Stimulated activated CD4-positive, alpha-beta T cell treated with anti-CD3 and anti-CD28 coated beads, TNF-alpha, amount 100 ng/mL, for 48 hours (primary cell): ENCODE measurements around the gene MX1.
"Not testable (repeated sequence)": the region's sequence is repeated elsewhere in the genome, so short reads cannot be mapped to it uniquely, and the experiment has no call there.

Experiments
- DNase-seq, 3 donors: peaks; one replicate each; pipeline ENCODE4 v3.0.0-alpha.2; 2020; ENCODE audit warnings: low read depth in 3 of 3

Gene MX1

GRCh38 chr21:41407541-41408460 is 18.2 kb upstream of the MX1 start:
- DNase-seq: no peak

- no peak for DNase-seq
Measured at GRCh38 chr21:41410361-41410760, 15.7 kb upstream of the MX1 start.

GRCh38 chr21:41410767-41411448 is 15.1 kb upstream of the MX1 start:
- no peak for DNase-seq

GRCh38 chr21:41411449-41412089 is 14.5 kb upstream of the MX1 start:
- no peak for DNase-seq

DNA sequence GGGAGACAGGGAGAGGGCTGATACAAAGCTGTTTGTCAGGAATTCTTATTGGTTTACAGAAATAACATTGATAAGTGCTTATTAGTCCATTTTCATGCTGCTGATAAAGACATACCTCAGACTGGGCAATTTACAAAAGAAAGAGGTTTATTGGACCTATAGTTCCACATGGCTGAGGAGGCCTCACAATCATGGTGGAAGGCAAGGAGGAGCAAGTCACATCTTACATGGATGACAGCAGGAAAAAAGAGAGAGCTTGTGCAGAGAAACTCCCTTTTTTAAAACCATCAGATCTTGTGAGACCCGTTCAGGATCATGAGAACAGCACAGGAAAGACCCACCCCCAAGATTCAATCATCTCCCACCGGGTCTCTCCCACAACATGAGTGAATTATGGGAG is 8.5 kb upstream of the MX1 start:
- DNase-seq: not testable (repeated sequence)

DNA sequence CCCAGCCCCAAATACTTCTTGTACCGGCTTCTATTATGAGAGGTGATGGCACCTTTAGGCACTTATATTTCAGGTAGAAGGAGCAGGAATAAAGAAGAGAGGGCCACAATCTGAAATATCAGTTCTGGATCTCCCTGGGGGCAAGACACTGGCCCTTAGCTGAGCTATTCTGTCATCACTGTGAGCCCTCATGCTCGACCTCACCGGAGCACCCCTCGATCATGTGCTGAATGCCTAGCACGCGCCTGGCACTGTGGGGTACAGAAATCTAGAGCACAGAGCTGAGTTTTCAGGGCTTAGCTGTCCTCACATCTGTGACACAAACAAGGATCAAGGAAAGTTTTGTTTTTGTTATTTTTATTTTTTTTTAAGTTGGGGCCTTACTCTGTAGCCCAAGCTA is 7.6 kb upstream of the MX1 start:
- DNase-seq: no peak

DNA sequence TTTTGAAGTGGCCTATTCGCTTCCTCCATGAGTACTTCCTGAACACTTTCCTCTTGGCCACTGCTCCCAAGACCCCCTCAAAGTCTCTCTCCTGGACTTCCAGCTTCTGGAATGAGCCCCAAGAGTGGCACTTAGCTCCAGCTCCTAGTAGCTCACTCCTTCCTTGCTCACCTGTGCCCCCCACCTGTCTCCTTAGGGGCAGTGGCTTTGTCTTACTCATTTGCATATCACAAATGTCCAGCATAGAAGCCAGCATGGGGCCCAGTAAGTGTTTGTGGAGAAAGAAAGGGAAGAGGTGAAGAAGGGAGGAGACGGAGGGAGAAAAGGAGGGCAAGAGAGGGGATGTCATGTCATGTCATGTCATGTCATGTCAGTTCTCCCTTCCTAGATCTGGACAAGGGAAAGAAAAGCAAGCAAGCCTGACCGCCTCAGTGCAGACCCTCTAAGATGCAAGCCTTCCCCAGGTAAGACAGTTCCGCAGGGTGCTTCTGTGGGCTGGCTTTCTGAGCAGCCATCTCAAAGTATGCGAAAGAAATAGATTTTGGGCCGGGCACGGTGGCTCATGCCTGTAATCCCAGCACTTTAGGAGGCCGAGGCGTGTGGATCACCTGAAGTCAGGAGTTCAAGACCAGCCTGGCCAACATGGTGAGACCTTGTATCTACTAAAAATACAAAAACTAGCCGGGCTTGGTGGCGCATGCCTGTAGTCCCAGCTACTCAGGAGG is 6.9 kb upstream of the MX1 start:
- no peak for DNase-seq

DNA sequence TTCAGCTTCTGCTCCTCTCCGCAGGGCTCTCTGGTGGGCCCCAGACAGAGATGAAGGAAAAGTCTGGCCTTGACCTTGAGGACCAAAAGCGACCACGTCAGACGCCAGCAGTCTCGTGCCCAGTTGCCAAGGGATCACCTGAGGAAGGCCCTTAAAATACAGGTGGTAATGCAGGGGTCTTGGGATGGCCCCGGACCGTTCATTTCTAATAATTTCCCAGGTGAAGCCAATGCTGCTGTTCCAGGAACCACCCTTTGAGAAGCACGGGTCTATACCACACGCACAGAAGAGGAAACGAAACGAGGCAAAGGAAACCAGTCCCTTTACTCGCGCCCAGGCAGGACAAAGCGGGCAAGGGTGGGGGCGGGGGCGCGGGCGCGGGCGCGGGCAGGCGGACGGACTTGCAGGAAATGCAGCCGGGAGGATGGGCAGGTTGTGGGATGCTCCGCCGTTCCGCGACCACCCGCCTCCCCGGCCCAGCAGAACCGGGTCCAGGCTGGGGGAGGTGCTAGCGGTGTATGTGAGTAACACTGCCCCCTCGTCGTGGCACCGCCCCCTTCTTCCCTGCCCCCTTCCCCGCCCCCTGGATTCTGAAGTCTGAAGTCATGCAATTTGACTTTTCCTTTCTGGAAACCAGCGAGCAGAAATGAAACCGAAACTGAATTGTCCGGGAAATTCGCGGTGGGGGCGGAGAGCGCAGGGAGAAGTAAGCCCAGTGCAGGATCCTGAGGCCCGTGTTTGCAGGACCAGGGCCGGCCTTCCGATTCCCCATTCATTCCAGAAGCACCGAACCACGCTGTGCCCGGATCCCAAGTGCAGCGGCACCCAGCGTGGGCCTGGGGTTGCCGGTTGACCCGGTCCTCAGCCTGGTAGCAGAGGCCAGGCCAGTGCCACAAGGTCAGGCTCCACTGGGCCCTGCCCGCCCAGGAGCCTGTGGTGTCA is 5.8 kb upstream of the MX1 start:
- peak in 1 of 3 donors; percentile 10 for DNase-seq

- DNase-seq: not testable (repeated sequence)
Measured at GRCh38 chr21:41420998-41421397, 5.0 kb upstream of the MX1 start.

DNA sequence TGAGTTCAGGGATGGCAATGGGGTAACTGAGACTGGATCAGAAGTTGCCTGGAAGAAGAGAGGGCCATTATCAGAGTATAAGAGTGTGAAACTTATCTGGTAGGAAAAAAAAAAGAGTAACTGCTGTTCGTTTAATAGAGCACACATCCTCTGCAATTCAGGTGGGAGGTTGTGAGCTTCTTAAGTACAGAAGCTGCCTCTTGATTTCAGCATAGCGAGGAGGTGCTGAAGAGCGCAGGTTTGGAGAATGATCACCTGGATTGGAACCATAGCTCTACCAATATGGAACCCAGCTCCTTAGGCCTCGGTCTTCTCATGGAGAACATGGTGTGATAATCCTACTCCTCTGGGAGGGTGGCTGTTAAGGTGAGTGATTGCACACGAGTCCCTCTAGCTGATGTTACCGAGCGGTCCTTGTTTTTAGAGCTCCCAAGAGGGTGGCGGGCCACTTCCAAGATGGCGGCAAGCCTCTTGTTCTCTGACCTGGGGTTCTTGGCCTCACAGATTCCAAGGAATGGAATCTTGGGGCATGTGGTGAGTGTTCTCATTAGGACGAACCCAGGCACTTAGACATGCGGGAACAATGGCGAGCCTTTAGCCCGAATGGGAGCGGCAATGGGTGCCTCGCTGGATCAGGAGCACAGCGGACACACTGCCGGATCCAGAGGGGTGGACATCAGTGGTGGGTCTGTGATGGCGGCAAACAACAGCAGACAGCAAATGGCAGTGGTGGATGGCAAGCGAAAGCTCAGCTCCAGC is 3.3 kb upstream of the MX1 start:
- no peak for DNase-seq

DNA sequence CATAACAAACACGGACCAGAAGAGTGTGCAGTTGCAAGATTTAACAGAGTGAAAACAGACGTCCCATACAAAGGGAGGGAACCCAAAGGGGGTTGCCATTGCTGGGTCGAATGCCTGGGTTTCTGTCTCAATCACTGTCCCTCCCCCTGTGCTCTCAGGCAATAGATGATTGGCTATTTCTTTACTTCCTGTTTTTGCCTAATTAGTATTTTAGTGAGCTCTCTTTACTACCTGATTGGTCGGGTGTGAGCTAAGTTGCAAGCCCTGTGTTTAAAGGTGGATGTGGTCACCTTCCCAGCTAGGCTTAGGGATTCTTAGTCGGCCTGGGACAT is 2.8 kb upstream of the MX1 start:
- not testable (repeated sequence) for DNase-seq

GRCh38 chr21:41425588-41425953 is 468 bp upstream of the MX1 start:
- DNase-seq: no peak

- no peak for DNase-seq
Measured at GRCh38 chr21:41426676-41427404, 801 bp downstream of the MX1 start.

GRCh38 chr21:41427556-41427955 is 1.5 kb downstream of the MX1 start:
- DNase-seq: no peak

DNA sequence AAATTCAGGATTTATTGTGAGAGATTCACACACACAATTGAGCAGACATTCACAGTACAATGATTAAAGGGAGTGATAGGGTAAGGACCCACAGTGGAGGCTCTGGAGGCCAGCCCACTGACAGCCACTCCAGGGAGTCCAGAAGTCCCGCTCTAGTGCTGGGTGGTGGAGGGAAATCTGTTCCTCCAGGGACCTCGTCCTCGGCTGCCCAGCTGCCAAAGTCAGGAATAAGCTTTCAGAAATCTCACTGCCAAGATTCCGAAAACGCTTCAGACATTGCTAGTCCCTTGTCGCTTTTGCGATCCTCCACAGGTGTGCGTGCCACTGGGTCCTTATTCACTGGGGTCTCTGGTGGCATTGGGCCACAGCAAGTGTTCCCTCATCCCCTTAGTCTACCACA is 2.3 kb downstream of the MX1 start:
- DNase-seq: no peak

DNA sequence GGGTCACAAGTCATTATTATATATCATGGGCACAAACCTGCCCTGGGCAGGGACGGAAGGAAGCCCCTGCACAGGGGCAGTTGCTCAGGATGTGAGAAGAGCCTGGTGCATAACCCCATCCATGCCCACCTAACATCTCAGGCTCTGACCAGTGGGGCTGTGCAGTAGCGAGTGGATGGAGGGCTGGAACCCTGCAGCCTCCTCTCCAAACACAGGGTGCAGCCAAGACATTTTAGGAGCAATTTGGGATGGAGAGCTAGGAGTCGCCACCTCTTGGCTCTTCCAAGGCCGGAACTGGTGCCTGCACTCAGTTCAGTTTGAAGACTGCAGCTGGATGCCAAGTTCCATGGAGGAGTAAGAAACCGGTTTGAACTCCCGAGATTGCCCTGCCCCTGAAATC is 2.8 kb downstream of the MX1 start:
- no peak for DNase-seq

GRCh38 chr21:41429305-41429704 is 3.3 kb downstream of the MX1 start:
- DNase-seq: no peak

- DNase-seq: no peak
Measured at GRCh38 chr21:41429925-41430491, 4.0 kb downstream of the MX1 start.
